Astrocyte (in vitro differentiated cells and primary cell): Measurements from ENCODE around the gene TMEM80. TPM values are rescaled to one million over a fixed set of nuclear protein-coding genes. Genes with fewer than 3 reads are reported as not detected.
A peak's percentile ranks its signal among the peaks of the same experiment; 100 is the strongest.

Experiments
- DNase-seq: peaks from one replicate; pipeline ENCODE4 v3.0.0-alpha.2; 2010; ENCODE audit warnings: low read depth
- FAIRE-seq: peaks from 2 replicates; lab custom pipeline; 2011; peaks lifted over from hg19 to GRCh38; lab: Jason Lieb, UNC
- H2AFZ ChIP-seq: 2 replicates; pipeline ENCODE4 v1.6.0; 2012; ENCODE audit warnings: low read depth, low read length, inconsistent platforms
- H3K27ac ChIP-seq: 2 replicates; pipeline ENCODE4 v1.5.1; 2011; ENCODE audit warnings: low read depth, low read length, inconsistent platforms
- H3K27me3 ChIP-seq: 2 replicates; pipeline ENCODE4 v1.6.0; 2011; ENCODE audit warnings: low read length, inconsistent platforms; ENCODE audit not compliant: insufficient read depth
- H3K36me3 ChIP-seq: 2 replicates; pipeline ENCODE4 v1.5.1; 2011; ENCODE audit warnings: low read length, inconsistent platforms; ENCODE audit not compliant: insufficient read depth
- H3K4me1 ChIP-seq: 2 replicates; pipeline ENCODE4 v1.5.1; 2011; ENCODE audit warnings: low read length, inconsistent platforms; ENCODE audit not compliant: insufficient read depth
- H3K4me2 ChIP-seq: 2 replicates; pipeline ENCODE4 v1.6.0; 2012; ENCODE audit warnings: low read length, inconsistent platforms
- H3K4me3 ChIP-seq: 2 replicates; pipeline ENCODE4 v1.5.1; 2011; ENCODE audit warnings: low read depth, mild to moderate bottlenecking, low read length, inconsistent platforms; ENCODE audit not compliant: insufficient read depth
- H3K79me2 ChIP-seq: 2 replicates; pipeline ENCODE4 v1.6.0; 2012; ENCODE audit warnings: mild to moderate bottlenecking, low read length, inconsistent platforms; ENCODE audit not compliant: insufficient read depth
- H3K9ac ChIP-seq: 2 replicates; pipeline ENCODE4 v1.6.0; 2012; ENCODE audit warnings: mild to moderate bottlenecking, low read length, inconsistent platforms
- H3K9me3 ChIP-seq: 2 replicates; pipeline ENCODE4 v1.5.1; 2012; ENCODE audit warnings: low read depth, mild to moderate bottlenecking, low read length, inconsistent platforms; ENCODE audit not compliant: insufficient read depth
- H4K20me1 ChIP-seq: 2 replicates; pipeline ENCODE4 v1.6.0; 2012; ENCODE audit warnings: low read length, inconsistent platforms; ENCODE audit not compliant: insufficient read depth
- H3K27ac Mint-ChIP-seq: one replicate; pipeline ENCODE4 v1.8.0; 2021; ENCODE audit warnings: mild to moderate bottlenecking, mixed read lengths; ENCODE audit not compliant: unreplicated experiment
- H3K27me3 Mint-ChIP-seq: one replicate; pipeline ENCODE4 v1.8.0; 2021; ENCODE audit warnings: low read depth, mixed read lengths; ENCODE audit not compliant: unreplicated experiment
- H3K36me3 Mint-ChIP-seq: one replicate; pipeline ENCODE4 v1.8.0; 2021; ENCODE audit warnings: low read depth, mixed read lengths; ENCODE audit not compliant: unreplicated experiment
- H3K4me1 Mint-ChIP-seq: one replicate; pipeline ENCODE4 v1.8.0; 2021; ENCODE audit warnings: low read depth, mixed read lengths; ENCODE audit not compliant: unreplicated experiment
- H3K4me3 Mint-ChIP-seq: one replicate; pipeline ENCODE4 v1.8.0; 2021; ENCODE audit warnings: mild to moderate bottlenecking, moderate library complexity, mixed read lengths; ENCODE audit not compliant: unreplicated experiment
- H3K9me3 Mint-ChIP-seq: one replicate; pipeline ENCODE4 v1.8.0; 2021; ENCODE audit warnings: mild to moderate bottlenecking, mixed read lengths; ENCODE audit not compliant: unreplicated experiment
- CTCF ChIP-seq: IDR thresholded peaks from 2 replicates; pipeline ENCODE4 v1.5.1; 2011; ENCODE audit warnings: low read depth, mild to moderate bottlenecking, inconsistent platforms, low read length, moderate library complexity; ENCODE audit not compliant: insufficient read depth
- EZH2 ChIP-seq: IDR thresholded peaks from 2 replicates; pipeline ENCODE4 v1.6.1; 2012; ENCODE audit warnings: mild to moderate bottlenecking, low read length, inconsistent platforms; ENCODE audit not compliant: insufficient read depth
- total RNA-seq: library from RNA; stranded (reverse); gene quantifications from 2 replicates; pipeline ENCODE4 v1.2.1, GENCODE V29; 2021

The TMEM80 gene
- total RNA-seq, 1 donor from 2014 or later = 16.1 TPM

GRCh38 chr11:674406-674805, 21.2 kb upstream of the TMEM80 start:
- H3K79me2 ChIP-seq = no peaks in the 10 kb centered on the region
- H3K4me2 ChIP-seq = no peak overlapping the region
- DNase-seq (no peak), FAIRE-seq (no peak)
- H3K4me3 ChIP-seq = no peak overlapping the region
- Mint-ChIP-seq H3K27ac (peak overlapping the region; percentile 26), H3K27me3 (no peaks in the 10 kb centered on the region), H3K36me3 (peaks cover 21% of the 10 kb centered on the region), H3K9me3 (no peaks in the 10 kb centered on the region), H3K4me1 (no peaks in the 10 kb centered on the region), H3K4me3 (no peak overlapping the region)
- H3K9me3 ChIP-seq = no peaks in the 10 kb centered on the region
- H3K9ac ChIP-seq = no peak overlapping the region
- H3K27me3 ChIP-seq = no peaks in the 10 kb centered on the region
- no peak for TF ChIP-seq CTCF
- no peak for TF ChIP-seq EZH2
- no peak overlapping the region for H2AFZ ChIP-seq
- peaks cover 4% of the 10 kb centered on the region for H4K20me1 ChIP-seq
- peaks cover 17% of the 10 kb centered on the region for H3K36me3 ChIP-seq
- H3K27ac ChIP-seq = no peak overlapping the region
- H3K4me1 ChIP-seq = no peaks in the 10 kb centered on the region

GRCh38 chr11:678297-678696, 17.3 kb upstream of the TMEM80 start:
- Mint-ChIP-seq H3K27me3 (no peaks in the 10 kb centered on the region), H3K36me3 (peaks cover 33% of the 10 kb centered on the region), H3K27ac (no peak overlapping the region), H3K9me3 (no peaks in the 10 kb centered on the region), H3K4me3 (no peak overlapping the region), H3K4me1 (no peaks in the 10 kb centered on the region)
- H3K4me1 ChIP-seq = no peaks in the 10 kb centered on the region
- H4K20me1 ChIP-seq = no peaks in the 10 kb centered on the region
- H2AFZ ChIP-seq = no peak overlapping the region
- no peak overlapping the region for H3K27ac ChIP-seq
- no peak overlapping the region for H3K4me2 ChIP-seq
- no peak overlapping the region for H3K9ac ChIP-seq
- no peak overlapping the region for H3K4me3 ChIP-seq
- no peaks in the 10 kb centered on the region for H3K79me2 ChIP-seq
- TF ChIP-seq EZH2 (no peak), CTCF (no peak)
- DNase-seq = no peak
- FAIRE-seq = no peak
- H3K27me3 ChIP-seq = no peaks in the 10 kb centered on the region
- no peaks in the 10 kb centered on the region for H3K9me3 ChIP-seq
- peaks cover 10% of the 10 kb centered on the region for H3K36me3 ChIP-seq

- Mint-ChIP-seq H3K9me3 (no peaks in the 10 kb centered on the region), H3K36me3 (peaks cover 31% of the 10 kb centered on the region), H3K4me1 (no peaks in the 10 kb centered on the region), H3K27me3 (no peaks in the 10 kb centered on the region), H3K27ac (no peak overlapping the region), H3K4me3 (no peak overlapping the region)
- Histone ChIP-seq H3K79me2 (no peaks in the 10 kb centered on the region), H3K27me3 (no peaks in the 10 kb centered on the region), H3K4me1 (no peaks in the 10 kb centered on the region), H3K9ac (no peak overlapping the region), H3K4me2 (no peak overlapping the region), H4K20me1 (no peaks in the 10 kb centered on the region), H3K36me3 (peaks cover 18% of the 10 kb centered on the region), H3K27ac (no peak overlapping the region), H3K9me3 (no peaks in the 10 kb centered on the region), H2AFZ (no peak overlapping the region), H3K4me3 (no peak overlapping the region)
- DNase-seq (no peak), FAIRE-seq (no peak)
- no peak for TF ChIP-seq CTCF
- no peak for TF ChIP-seq EZH2
These were observed 16.1 kb upstream of the TMEM80 start for GRCh38 chr11:679271-680207.
